Effector memory CD4-positive, alpha-beta T cell (primary cell): ENCODE results near the gene CX3CR1.

Experiments used
- DNase-seq, 3 donors: peaks; one replicate each; pipeline ENCODE4 v3.0.0-alpha.2; 2020
- H3K27ac ChIP-seq: 2 replicates; pipeline ENCODE4 v1.7.0; 2013; ENCODE audit warnings: mild to moderate bottlenecking, low read length, moderate library complexity; ENCODE audit not compliant: insufficient read depth, poor library complexity, severe bottlenecking
- H3K27me3 ChIP-seq: replicated peaks from 2 replicates; pipeline ENCODE4 v1.7.0; 2013; ENCODE audit warnings: mild to moderate bottlenecking, low read length; ENCODE audit not compliant: insufficient read depth, control insufficient read depth, poor library complexity, severe bottlenecking
- H3K36me3 ChIP-seq: 2 replicates; pipeline ENCODE4 v1.7.0; 2013; ENCODE audit warnings: mild to moderate bottlenecking, low read length, moderate library complexity; ENCODE audit not compliant: control insufficient read depth, insufficient read depth
- H3K4me1 ChIP-seq: 2 replicates; pipeline ENCODE4 v1.7.0; 2013; ENCODE audit warnings: low read length, mild to moderate bottlenecking; ENCODE audit not compliant: control insufficient read depth, insufficient read depth, poor library complexity, severe bottlenecking
- H3K4me3 ChIP-seq: 2 replicates; pipeline ENCODE4 v1.7.0; 2013; ENCODE audit warnings: low read length, low read depth, mild to moderate bottlenecking; ENCODE audit not compliant: insufficient read depth, poor library complexity, severe bottlenecking
- H3K9me3 ChIP-seq: 2 replicates; pipeline ENCODE4 v1.7.0; 2013; ENCODE audit warnings: mild to moderate bottlenecking, low read length, moderate library complexity; ENCODE audit not compliant: control insufficient read depth

Gene CX3CR1

GRCh38 chr3:39294446-39295183, 14.8 kb upstream of the CX3CR1 start:
- Histone ChIP-seq H3K4me1 (no peaks in the 10 kb centered on the region), H3K9me3 (no peaks in the 10 kb centered on the region), H3K4me3 (no peak overlapping the region), H3K27ac (no peak overlapping the region), H3K36me3 (no peaks in the 10 kb centered on the region), H3K27me3 (no peaks in the 10 kb centered on the region)
- no peak for DNase-seq

DNA sequence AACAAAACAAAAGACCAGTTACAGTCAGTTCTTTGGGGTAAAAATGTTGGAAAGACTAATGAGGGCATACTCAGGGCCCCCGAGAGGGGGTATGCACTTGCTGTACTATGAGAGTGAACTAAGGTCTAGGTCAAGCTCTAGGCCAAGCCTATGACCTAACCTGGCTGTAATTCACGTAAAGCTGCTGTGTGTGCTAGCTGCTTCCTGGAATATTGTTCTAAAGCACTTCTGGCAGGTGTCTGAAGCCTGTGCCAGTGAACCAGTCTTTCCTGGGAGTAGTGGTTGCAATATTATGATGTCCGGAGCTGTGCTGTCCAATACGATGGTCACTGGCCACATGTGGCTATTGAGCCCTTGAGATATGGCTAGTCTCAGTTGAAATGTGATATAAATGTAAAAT, 13.1 kb upstream of the CX3CR1 start:
- H3K4me1 ChIP-seq: no peaks in the 10 kb centered on the region
- H3K27me3 ChIP-seq: no peaks in the 10 kb centered on the region
- no peak overlapping the region for H3K27ac ChIP-seq
- H3K36me3 ChIP-seq: no peaks in the 10 kb centered on the region
- no peak for DNase-seq
- no peak overlapping the region for H3K4me3 ChIP-seq
- no peaks in the 10 kb centered on the region for H3K9me3 ChIP-seq

GRCh38 chr3:39291903-39292329, 12.1 kb upstream of the CX3CR1 start:
- H3K4me1 ChIP-seq: no peaks in the 10 kb centered on the region
- no peaks in the 10 kb centered on the region for H3K36me3 ChIP-seq
- no peak overlapping the region for H3K27ac ChIP-seq
- no peaks in the 10 kb centered on the region for H3K9me3 ChIP-seq
- H3K4me3 ChIP-seq: no peak overlapping the region
- no peaks in the 10 kb centered on the region for H3K27me3 ChIP-seq
- DNase-seq: peak; percentile 42 to 63 (median 46)

- DNase-seq: no peak
- H3K27ac ChIP-seq: no peak overlapping the region
- H3K4me3 ChIP-seq: no peak overlapping the region
- H3K27me3 ChIP-seq: no peaks in the 10 kb centered on the region
- no peaks in the 10 kb centered on the region for H3K4me1 ChIP-seq
- H3K9me3 ChIP-seq: no peaks in the 10 kb centered on the region
- no peaks in the 10 kb centered on the region for H3K36me3 ChIP-seq
Measured at GRCh38 chr3:39290255-39290654, 10.4 kb upstream of the CX3CR1 start.

DNA sequence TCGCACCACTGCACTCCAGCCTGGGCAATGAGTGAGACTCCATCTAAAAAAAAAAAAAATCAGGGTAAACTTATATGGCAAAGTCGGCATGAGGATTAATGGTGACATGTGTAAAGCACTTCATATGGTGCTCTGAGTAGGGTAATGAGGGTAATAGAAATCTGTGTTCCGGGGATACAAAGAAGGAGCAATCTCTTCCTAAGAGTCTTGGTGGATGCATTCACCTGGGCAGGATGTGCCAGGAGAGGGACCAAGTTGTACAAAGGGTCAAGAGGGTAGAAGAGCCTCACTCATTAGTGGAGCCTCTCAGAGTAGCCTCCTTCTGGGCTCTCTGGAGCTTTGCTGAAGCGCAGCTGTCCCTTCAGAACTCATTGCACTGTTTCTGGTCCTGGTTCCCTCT, 9.3 kb upstream of the CX3CR1 start:
- Histone ChIP-seq H3K4me1 (no peaks in the 10 kb centered on the region), H3K4me3 (no peak overlapping the region), H3K27ac (no peak overlapping the region), H3K36me3 (no peaks in the 10 kb centered on the region), H3K27me3 (no peaks in the 10 kb centered on the region), H3K9me3 (no peaks in the 10 kb centered on the region)
- DNase-seq: no peak

DNA sequence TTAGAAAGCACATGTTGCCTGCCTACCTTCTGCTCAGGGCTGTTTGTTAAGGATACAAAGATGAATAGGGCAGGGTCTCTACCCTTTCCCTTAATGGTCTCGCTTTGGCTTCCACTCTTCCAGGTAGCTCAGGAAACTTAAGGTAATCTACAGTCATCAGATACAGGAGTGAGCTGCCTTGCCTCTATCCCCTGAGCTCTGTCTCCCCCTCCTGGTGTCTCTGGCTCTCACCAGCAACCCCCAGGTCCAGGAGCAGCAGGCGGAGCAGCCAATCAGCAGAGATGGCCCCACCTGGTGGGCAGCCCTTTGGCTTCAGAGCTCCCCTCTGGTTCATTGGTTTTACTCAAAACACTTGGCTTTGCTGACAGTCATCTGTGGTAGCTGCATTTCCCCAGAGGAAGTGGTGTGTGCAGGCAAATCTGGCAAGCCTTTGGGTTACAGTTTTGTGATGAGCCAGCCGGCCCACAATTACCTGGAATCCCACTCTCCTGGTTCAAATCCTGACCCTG, 8.5 kb upstream of the CX3CR1 start:
- Histone ChIP-seq H3K4me1 (no peaks in the 10 kb centered on the region), H3K36me3 (no peaks in the 10 kb centered on the region), H3K4me3 (no peak overlapping the region), H3K27me3 (no peaks in the 10 kb centered on the region), H3K27ac (no peak overlapping the region), H3K9me3 (no peaks in the 10 kb centered on the region)
- peak; percentile 65 to 68 (median 68) for DNase-seq

DNA sequence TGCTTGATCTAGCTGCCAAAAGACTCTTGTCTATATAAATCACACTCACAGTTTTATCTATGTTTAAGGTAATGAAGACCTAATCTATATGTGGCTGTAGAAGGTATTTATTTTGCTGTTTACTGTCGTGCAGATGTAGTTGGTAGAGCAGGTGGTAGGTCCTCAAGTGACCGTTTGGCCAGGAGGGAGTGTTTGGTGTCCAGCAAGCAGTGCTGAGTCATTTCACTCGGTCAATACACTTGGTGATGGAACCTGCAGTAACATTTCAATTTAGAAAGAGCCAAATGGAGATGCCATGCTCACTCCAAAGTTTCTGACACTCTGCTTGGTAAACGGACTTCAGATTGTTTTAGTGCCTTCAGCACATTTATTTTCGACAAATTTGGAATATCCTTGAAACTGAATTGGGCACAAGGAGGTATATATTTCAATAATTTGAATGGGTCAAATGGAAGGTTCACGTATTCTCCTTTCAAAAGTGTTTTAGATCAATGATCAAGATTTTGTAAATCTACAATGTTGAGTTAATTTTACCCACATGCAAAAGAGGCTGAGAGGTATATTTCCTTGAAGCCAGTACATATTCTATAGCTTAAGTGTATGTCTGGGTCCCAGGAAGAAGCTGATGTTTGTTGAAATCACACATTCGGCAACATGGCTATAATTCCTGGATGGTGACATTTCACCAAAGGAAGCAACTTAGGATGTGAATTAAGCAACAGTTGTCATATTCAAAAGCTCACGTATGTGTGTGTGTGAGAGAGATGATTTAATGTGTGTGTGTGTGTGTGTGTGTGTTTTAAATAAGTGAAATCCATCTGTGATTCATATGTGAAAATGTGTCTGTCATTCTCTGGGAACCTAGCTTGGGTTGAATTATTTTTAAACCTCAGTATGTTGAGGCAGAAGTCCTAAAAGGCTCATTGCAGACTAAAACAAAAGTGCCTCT, 7.7 kb upstream of the CX3CR1 start:
- Histone ChIP-seq H3K27ac (no peak overlapping the region), H3K36me3 (no peaks in the 10 kb centered on the region), H3K4me3 (no peak overlapping the region), H3K4me1 (no peaks in the 10 kb centered on the region), H3K27me3 (no peaks in the 10 kb centered on the region), H3K9me3 (no peaks in the 10 kb centered on the region)
- no peak for DNase-seq

- Histone ChIP-seq H3K36me3 (no peaks in the 10 kb centered on the region), H3K27me3 (no peaks in the 10 kb centered on the region), H3K27ac (no peak overlapping the region), H3K4me1 (no peaks in the 10 kb centered on the region), H3K9me3 (no peaks in the 10 kb centered on the region), H3K4me3 (no peak overlapping the region)
- DNase-seq: no peak
Measured at GRCh38 chr3:39286771-39287170, 6.9 kb upstream of the CX3CR1 start.

- no peaks in the 10 kb centered on the region for H3K27me3 ChIP-seq
- no peaks in the 10 kb centered on the region for H3K9me3 ChIP-seq
- no peaks in the 10 kb centered on the region for H3K36me3 ChIP-seq
- no peaks in the 10 kb centered on the region for H3K4me1 ChIP-seq
- DNase-seq: no peak
- H3K4me3 ChIP-seq: no peak overlapping the region
- no peak overlapping the region for H3K27ac ChIP-seq
Measured at GRCh38 chr3:39285332-39285731, 5.5 kb upstream of the CX3CR1 start.

GRCh38 chr3:39284457-39284881, 4.6 kb upstream of the CX3CR1 start:
- Histone ChIP-seq H3K9me3 (no peaks in the 10 kb centered on the region), H3K27me3 (no peaks in the 10 kb centered on the region), H3K4me3 (no peak overlapping the region), H3K27ac (no peak overlapping the region), H3K36me3 (no peaks in the 10 kb centered on the region), H3K4me1 (no peaks in the 10 kb centered on the region)
- DNase-seq: no peak
